ENCODE data around the gene UBAC2. TPM values are rescaled to one million over a fixed set of nuclear protein-coding genes. Genes with fewer than 3 reads are reported as not detected.

Gene UBAC2
- total and polyA plus RNA-seq, 2 of the 8 experiments (the other 6 are each of a cell fraction or from before 2014, with no cell fraction given): 75.9 to 76.9 TPM

DNA sequence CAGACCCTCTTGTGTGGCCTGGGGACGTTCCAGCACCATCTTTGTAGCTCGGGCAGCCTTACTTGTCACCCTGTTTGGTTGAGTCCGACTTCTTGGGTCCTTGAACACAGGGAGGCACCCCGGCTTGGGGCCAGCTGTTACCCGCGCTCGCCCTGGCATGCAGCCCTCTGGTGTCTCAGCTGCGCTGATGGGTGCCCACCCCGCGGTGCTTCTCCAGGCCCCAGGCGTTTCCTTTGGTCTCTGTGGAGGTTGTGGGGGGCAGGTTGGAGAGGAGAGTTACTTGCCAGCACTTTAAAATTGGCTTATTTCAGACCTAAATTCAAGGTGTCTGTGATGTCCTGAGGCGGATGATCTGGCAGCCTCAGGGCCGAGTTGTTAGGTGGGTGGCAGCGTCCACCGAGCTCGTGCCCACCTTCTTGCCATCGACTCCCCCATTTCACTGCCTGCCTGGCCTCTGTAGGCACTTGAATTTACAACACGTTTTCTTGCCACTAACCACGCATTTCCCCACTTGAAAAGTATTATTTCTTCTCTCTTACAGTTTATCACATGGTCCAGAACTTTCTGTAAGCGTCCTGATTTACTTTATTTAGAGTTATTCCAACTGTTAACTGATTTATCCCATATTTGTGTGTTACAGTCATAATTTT is 16.9 kb downstream of the UBAC2 start:
- Histone ChIP-seq H3K9ac (replicated peaks in 1 of 4; ENCODE audit: extremely low read depth in 1 of 4, low read depth in 3 of 4, low read length in 3 of 4) (no peak overlapping the region; a peak in 1 of 7 replicates), H2BK15ac (ENCODE audit: low read length) (no peak overlapping the region), H3K79me2 (ENCODE audit: control insufficient read depth in 1 of 2, insufficient read depth in 2 of 2, low read length in 2 of 2) (peaks cover 20 to 98% of the 10 kb centered on the region in 2 experiments), H3K23me2 (ENCODE audit: low read depth, low read length) (no peaks in the 10 kb centered on the region), H3K4me2 (ENCODE audit: insufficient read depth in 1 of 2, low read depth in 2 of 2, low read length in 2 of 2) (no peak overlapping the region), H3K36me3 (ENCODE audit: control insufficient read depth in 2 of 4, insufficient read depth in 4 of 4, low read length in 3 of 4) (no peaks in the 10 kb centered on the region), H4K5ac (ENCODE audit: insufficient read length, low read depth, low read length) (no peak overlapping the region), H2BK5ac (ENCODE audit: low read depth, low read length) (no peak overlapping the region), H3K14ac (ENCODE audit: insufficient read length) (no peak overlapping the region), H3K4me1 (replicated peaks in 1 of 4; ENCODE audit: control insufficient read depth in 3 of 4, insufficient read depth in 4 of 4, low read length in 3 of 4) (peaks cover 4 to 12% (median 11%) of the 10 kb centered on the region in 4 experiments; a peak in 6 of 7 replicates), H2AK5ac (ENCODE audit: low read depth, low read length) (no peak overlapping the region), H3K27me3 (replicated peaks in 1 of 4; ENCODE audit: control insufficient read depth in 3 of 4, extremely low read depth in 1 of 4, insufficient read depth in 3 of 4, low read length in 3 of 4) (no peaks in the 10 kb centered on the region), H4K91ac (replicated peaks; ENCODE audit: insufficient read length, low read length) (no peak overlapping the region), H2BK120ac (replicated peaks; ENCODE audit: low read depth, low read length) (no peak overlapping the region), H3K23ac (ENCODE audit: insufficient read length) (no peak overlapping the region), H2BK20ac (ENCODE audit: low read length) (no peak overlapping the region), H3K27ac (ENCODE audit: low read depth, low read length) (no peak overlapping the region), H4K20me1 (replicated peaks in 1 of 2; ENCODE audit: control insufficient read depth in 1 of 2, insufficient read depth in 2 of 2, low read length in 2 of 2) (peaks cover 3 to 4% of the 10 kb centered on the region in 2 experiments), H3K4ac (replicated peaks; ENCODE audit: insufficient read length, low read depth, low read length) (no peak overlapping the region), H3K18ac (ENCODE audit: extremely low read depth, low read length) (no peak overlapping the region), H3K56ac (replicated peaks; ENCODE audit: insufficient read length, low read depth, low read length) (no peak overlapping the region), H3K79me1 (ENCODE audit: low read depth, low read length) (peaks cover 15% of the 10 kb centered on the region), H3K9me3 (ENCODE audit: insufficient read depth in 2 of 2, low read depth in 1 of 2, low read length in 1 of 2) (no peaks in the 10 kb centered on the region), H2BK12ac (ENCODE audit: low read depth, low read length) (no peak overlapping the region), H4K8ac (ENCODE audit: extremely low read depth, insufficient read depth, low read length) (no peak overlapping the region), H2AFZ (ENCODE audit: low read length) (no peak overlapping the region), H3K4me3 (ENCODE audit: extremely low read depth in 1 of 4, insufficient read depth in 2 of 4, low read depth in 3 of 4, low read length in 4 of 4) (no peak overlapping the region)
- DNase-seq (ENCODE audit: low read depth in 1 of 2, low spot score in 2 of 2) (peak in 1 of 2 experiments; percentile 45), FAIRE-seq (no peak)
- ChIA-PET POLR2A (ENCODE audit: partially characterized antibody) (interaction anchor here (2.1 to 3.0 kb wide), 2 partner anchors 12 to 17 kb away, joined by 5 to 19 read pairs; partner anchors contain the start of gene UBAC2), CTCF (ENCODE audit: partially characterized antibody) (interaction anchor here (0.6 to 2.2 kb wide), 5 partner anchors 10 to 232 kb away, joined by 3 to 6 read pairs (median 4); no protein-coding TSS in a partner anchor)
- no peak for TF ChIP-seq CEBPB (IDR thresholded peaks at IDR 0.05; ENCODE audit: low read depth, low read length)
- TF ChIP-seq KDM1A (IDR thresholded peaks at IDR 0.05; ENCODE audit: borderline replicate concordance, low read length): no peak
- TF ChIP-seq TCF12 (IDR thresholded peaks at IDR 0.05; ENCODE audit: low read depth, low read length): no peak
- TF ChIP-seq GTF2F1 (IDR thresholded peaks at IDR 0.05; ENCODE audit: borderline replicate concordance, low read depth, low read length): no peak
- TF ChIP-seq CBX5 (IDR thresholded peaks at IDR 0.05; ENCODE audit: low read depth, low read length): no peak
- 88% methylated on average over 20 of the region's 20 CpGs; no CpG with 5 or more reads in 1 of the 2 experiments for whole genome bisulfite sequencing, 2 experiments (ENCODE audit: extremely low coverage in 1 of 2, insufficient coverage in 1 of 2, insufficient read length in 1 of 2, insufficient replicate concordance in 2 of 2, low coverage in 1 of 2, low lambda C conversion rate in 2 of 2, missing lambda C conversion rate in 1 of 2)
